GM19463 (cell line): ENCODE measurements around the gene LRRC43.
"Not testable (repeated sequence)": the region's sequence is repeated elsewhere in the genome, so short reads cannot be mapped to it uniquely, and the experiment has no call there.

ENCODE experiments used
- ATAC-seq: cut with Tn5 transposase; IDR thresholded peaks from one replicate; pipeline ENCODE4 v1.9.1; 2021; ENCODE audit warnings: mild to moderate bottlenecking, moderate library complexity; ENCODE audit not compliant: unreplicated experiment

The LRRC43 gene

GRCh38 chr12:122189626-122190475 is 6.9 kb downstream of the LRRC43 start:
- no peak for ATAC-seq

GRCh38 chr12:122190842-122191668 is 8.1 kb downstream of the LRRC43 start:
- no peak for ATAC-seq

DNA sequence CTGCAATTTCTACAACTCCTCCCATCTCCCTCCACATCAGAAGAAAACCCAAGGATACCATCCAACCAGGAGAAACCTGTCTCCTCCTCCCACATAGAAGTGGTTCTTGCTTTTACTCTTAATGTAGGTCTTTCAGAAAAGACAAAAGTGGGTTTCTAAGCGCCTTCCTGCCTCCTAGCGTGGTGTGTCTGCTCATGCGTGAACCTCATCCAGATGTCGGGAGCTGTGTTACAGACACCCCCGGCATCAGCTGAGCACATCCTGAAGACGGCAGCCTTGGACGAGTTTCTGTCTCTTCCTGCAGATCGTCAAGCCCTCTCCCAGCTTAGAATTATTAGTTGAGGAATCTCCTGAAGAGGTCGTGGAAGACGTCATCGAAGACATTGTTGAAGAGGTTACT is 9.5 kb downstream of the LRRC43 start:
- ATAC-seq, result no peak

DNA sequence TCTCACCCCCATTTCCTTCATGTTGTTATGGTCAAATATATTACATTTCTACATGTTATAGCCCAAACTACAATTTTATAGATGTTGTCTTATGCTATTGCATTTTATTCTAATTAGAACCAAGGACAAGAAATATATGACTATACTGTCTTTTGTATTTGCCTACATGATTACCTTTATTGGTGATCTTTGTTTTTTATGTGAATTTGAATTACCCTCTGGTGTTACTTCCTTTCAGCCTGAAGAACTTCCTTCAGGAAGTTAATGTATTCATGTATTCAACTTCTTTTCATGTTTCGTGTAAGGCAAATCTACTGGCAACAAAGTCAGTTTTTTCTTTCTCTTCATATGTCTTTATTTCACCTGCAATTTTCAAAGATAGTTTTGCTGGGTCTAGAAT is 11.9 kb downstream of the LRRC43 start:
- no peak for ATAC-seq

GRCh38 chr12:122195405-122195804 is 12.5 kb downstream of the LRRC43 start:
- no peak for ATAC-seq

DNA sequence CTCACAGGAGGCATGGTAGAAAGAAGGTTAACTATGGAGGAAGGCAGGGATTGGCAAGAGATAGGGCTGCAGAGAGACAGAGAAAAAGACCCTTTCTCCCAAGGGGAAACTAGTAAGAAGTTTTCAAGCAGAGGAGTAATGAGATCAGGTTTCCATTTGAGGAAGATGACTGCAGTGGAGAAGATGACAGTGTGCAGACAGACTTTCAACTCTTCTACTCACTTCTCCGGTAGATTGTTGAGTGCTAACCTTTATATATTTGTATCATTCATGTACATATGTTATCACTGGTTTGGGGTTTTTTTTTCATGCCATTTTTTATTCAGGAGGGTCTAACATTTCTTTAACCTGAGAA is 14.7 kb downstream of the LRRC43 start:
- ATAC-seq, result no peak

- ATAC-seq, result no peak
These were observed 16.8 kb downstream of the LRRC43 start for GRCh38 chr12:122199484-122200355.

- ATAC-seq, result no peak
These were observed 17.7 kb downstream of the LRRC43 start for GRCh38 chr12:122200541-122201175.

- no peak for ATAC-seq
These were observed 18.5 kb downstream of the LRRC43 start for GRCh38 chr12:122201381-122201780.

DNA sequence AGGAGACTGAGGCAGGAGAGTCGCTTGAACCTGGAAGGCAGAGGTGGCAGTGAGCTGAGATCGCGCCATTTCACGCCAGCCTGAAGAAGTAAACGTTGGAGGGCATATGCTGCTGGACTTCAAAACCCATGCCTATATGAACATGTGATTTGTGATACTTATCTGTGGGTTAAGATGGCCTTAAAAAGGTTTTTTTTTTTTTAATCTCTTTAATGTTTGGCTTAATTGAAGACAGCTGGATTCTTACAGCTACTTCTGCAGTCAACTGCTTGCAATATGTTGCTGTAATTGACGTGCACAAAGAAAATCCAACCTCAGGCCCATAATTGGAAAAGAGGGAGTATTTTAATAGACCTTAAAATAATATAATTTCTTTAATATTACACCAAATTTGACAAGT is 19.1 kb downstream of the LRRC43 start:
- no peak for ATAC-seq

DNA sequence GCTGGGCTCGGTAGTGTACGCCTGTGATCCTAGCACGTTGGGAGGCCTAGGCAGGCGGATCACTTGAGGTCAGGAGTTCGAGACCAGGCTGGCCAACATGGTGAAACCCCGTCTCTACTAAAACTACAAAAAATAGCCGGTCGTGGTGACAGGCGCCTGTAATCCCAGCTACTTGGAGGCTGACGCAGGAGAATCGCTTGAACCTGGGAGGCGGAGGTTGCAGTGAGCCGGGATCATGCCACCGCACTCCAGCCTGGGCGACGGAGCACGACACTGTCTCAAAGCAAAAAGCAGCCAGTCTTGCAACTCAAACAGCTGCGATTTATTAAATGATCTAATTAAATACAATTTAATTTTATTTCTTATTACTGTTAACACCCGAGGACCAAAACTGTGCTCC is 19.9 kb downstream of the LRRC43 start:
- not testable (repeated sequence) for ATAC-seq

DNA sequence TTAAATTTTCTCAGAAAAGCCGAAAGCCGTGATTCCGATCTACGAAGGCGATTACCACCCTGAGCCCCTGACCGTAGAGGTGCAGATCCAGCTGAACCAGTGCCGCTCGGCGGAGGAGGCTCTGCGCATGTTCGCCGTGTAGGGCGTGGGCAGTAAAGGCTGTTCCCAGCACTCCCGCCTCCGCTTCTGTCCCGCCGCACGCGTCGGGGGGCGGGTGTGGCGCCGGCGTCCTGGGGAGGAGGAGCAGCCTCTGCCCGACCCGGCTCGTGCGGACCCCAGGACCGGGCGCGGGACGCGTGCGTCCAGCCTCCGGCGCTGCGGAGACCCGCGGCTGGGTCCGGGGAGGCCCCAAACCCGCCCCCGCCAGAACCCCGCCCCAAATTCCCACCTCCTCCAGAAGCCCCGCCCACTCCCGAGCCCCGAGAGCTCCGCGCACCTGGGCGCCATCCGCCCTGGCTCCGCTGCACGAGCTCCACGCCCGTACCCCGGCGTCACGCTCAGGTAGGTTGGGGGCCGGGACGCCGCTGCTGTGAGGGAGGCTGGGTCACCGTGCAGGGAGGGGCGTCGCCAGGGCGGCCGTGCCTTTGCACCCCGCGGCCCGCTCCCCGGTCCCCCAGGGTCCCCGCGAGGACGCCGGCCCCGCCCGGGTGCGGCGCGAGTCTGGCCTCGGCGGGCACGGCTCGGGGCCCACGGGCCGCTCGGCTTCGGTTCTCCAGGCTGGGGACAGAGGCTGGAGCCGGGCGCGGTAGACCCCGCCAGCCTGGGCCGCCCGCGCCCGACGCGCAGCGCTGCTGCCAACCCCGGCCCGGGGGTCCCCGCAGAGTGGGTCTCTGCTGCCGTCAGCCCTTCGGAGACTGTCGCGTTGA is 20.6 kb downstream of the LRRC43 start, which contains the start of gene B3GNT4:
B3GNT4 (plus strand) TSS at position 409 of the 866 bp plus-strand sequence. CDS start 910 bp downstream, outside the sequence.
- no peak for ATAC-seq

DNA sequence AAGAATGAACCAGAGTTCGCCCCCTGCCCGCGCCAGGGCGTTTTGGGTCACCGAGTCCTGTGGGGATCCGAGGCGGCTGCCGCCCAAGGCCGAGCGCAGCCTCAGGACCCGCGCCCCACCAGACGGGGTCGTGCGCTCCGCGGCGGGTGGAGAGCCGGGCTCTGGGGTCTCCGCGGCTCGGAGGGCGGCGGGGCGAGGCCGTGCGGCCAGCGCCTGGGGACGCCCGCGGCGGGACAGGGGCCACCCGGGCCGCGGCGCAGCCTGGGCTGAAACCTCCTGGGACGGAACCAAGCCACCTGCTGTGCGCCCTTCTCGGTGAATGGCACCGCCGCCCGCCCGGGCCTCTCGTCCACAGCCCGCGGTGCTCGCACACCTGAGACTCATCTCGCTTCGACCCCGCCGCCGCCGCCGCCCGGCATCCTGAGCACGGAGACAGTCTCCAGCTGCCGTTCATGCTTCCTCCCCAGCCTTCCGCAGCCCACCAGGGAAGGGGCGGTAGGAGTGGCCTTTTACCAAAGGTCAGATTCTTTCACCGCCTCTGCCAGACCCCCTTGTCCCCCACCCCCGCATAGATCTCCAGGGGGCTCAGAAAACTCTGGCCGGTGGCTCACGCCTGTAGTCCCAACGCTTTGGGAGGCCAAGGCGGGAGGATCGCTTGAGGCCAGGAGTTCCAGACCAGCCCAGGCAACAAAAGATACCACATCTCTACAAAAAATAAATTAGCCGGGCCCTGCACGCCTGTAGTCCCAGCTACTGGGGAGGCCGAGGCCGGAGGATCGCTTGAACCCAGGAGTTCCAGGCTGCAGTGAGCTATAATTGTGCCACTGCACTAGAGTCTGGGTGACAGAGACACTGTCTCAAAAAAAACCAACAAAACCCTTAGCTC is 21.5 kb downstream of the LRRC43 start:
- no peak for ATAC-seq

- ATAC-seq, result no peak
These were observed 22.4 kb downstream of the LRRC43 start for GRCh38 chr12:122205053-122205925.

GRCh38 chr12:122206111-122206881 is 23.4 kb downstream of the LRRC43 start:
- ATAC-seq, result no peak

GRCh38 chr12:122206976-122207375 is 24.1 kb downstream of the LRRC43 start:
- no peak for ATAC-seq

DNA sequence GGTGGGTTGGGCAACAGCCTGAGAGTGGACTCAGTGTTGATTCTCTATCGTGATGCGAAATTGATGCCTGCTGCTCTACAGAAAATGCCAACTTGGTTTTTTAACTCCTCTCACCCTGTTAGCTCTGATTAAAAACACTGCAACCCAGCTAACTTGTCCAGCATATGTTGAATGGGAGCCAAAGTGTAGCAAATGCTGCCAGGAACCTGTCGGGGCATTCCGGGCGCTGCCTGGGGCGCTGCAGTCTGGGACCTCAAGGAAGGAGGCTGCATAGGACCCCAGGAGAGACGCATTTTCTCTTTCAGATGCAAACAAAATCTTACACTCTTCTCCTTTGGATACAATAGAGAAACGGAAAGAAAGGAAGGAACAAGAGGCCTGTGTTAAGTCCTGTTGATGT is 24.5 kb downstream of the LRRC43 start:
- no peak for ATAC-seq
